NCI-H2171 (cell line): Measurements from ENCODE around the gene SCARB1.

Experiments
- DNase-seq: peaks from one replicate; lab custom pipeline; 2025; lab: John Stamatoyannopoulos, UW

The SCARB1 gene

GRCh38 chr12:124730455-124730932 is 133.2 kb downstream of the SCARB1 start:
- DNase-seq: no peak

DNA sequence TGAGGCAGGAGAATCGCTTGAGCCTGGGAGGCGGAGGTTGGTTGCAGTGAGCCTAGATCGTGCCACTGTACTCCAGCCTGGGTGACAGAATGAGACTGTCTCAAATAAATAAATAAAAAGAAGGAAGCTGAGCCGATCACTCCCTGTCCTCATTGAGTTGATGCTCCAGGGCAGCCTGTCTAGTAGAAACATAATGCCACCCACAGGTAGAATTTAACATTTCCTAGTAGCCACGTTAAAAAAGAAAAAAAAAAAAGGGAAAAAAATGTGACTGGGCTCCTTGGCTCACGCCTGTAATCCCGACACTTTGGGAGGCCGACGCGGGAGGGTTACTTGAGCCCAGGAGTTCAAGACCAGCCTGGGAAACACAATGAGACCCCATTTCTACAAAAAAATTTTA is 135.7 kb downstream of the SCARB1 start:
- DNase-seq: no peak

GRCh38 chr12:124727264-124727800 is 136.3 kb downstream of the SCARB1 start:
- DNase-seq: no peak
